ENCODE results near the gene ADAMTS9. TPM values are rescaled to one million over a fixed set of nuclear protein-coding genes. Genes with fewer than 3 reads are reported as not detected.

The ADAMTS9 gene
- total and polyA plus RNA-seq, 2 experiments from 2014 or later = 0.31 to 0.81 TPM

- no peak for DNase-seq (ENCODE audit: low spot score)
- Histone ChIP-seq H3K36me3 (ENCODE audit: insufficient read depth) (no peaks in the 10 kb centered on the region), H4K20me1 (replicated peaks; ENCODE audit: insufficient read depth) (no peaks in the 10 kb centered on the region), H3K4me3 (no peak overlapping the region), H3K79me2 (replicated peaks; ENCODE audit: insufficient read depth) (no peaks in the 10 kb centered on the region), H3F3A (replicated peaks; ENCODE audit: low read depth) (no peaks in the 10 kb centered on the region), H2AFZ (no peak overlapping the region), H3K4me2 (no peak overlapping the region), H3K27ac (ENCODE audit: low read depth) (no peak overlapping the region), H3K27me3 (ENCODE audit: insufficient read depth) (no peaks in the 10 kb centered on the region), H3K9me2 (ENCODE audit: insufficient read depth) (no peaks in the 10 kb centered on the region), H3K4me1 (ENCODE audit: insufficient read depth) (no peaks in the 10 kb centered on the region)
- Mint-ChIP-seq H3K27ac (no peak overlapping the region), H3K4me3 (no peak overlapping the region), H3K4me1 (no peaks in the 10 kb centered on the region), H3K9me3 (no peaks in the 10 kb centered on the region), H3K27me3 (ENCODE audit: insufficient read depth, low read depth, poor library complexity) (no peaks in the 10 kb centered on the region), H3K36me3 (ENCODE audit: low read depth) (no peaks in the 10 kb centered on the region)
- no peak for TF ChIP-seq POLR2AphosphoS5 (IDR thresholded peaks at IDR 0.05; ENCODE audit: low read depth)
- TF ChIP-seq REST (IDR thresholded peaks at IDR 0.05; ENCODE audit: unreplicated experiment) = no peak
- TF ChIP-seq EZH2 (IDR thresholded peaks at IDR 0.05; ENCODE audit: low read depth, unreplicated experiment) = no peak
- TF ChIP-seq JUNB (IDR thresholded peaks at IDR 0.05; ENCODE audit: unreplicated experiment) = no peak
- TF ChIP-seq STAT1 (IDR thresholded peaks at IDR 0.05; ENCODE audit: unreplicated experiment) = no peak
- TF ChIP-seq CREB1 (CRISPR knock-in tag; IDR thresholded peaks at IDR 0.05; ENCODE audit: low read depth) = no peak
- TF ChIP-seq ETS1 (IDR thresholded peaks at IDR 0.05) = no peak
- no peak for ATAC-seq
Measured at GRCh38 chr3:64616953-64617352, 70.8 kb downstream of the ADAMTS9 start.

GRCh38 chr3:64612916-64613526, 74.8 kb downstream of the ADAMTS9 start:
- H3K4me3 ChIP-seq = no peak overlapping the region
- no peaks in the 10 kb centered on the region for H3K4me1 Mint-ChIP-seq
- no peaks in the 10 kb centered on the region for H3F3A ChIP-seq (replicated peaks; ENCODE audit: low read depth)
- H3K36me3 ChIP-seq (ENCODE audit: insufficient read depth) = no peaks in the 10 kb centered on the region
- ATAC-seq = no peak
- H3K27me3 Mint-ChIP-seq (ENCODE audit: insufficient read depth, low read depth, poor library complexity) = no peaks in the 10 kb centered on the region
- no peaks in the 10 kb centered on the region for H3K27me3 ChIP-seq (ENCODE audit: insufficient read depth)
- H3K9me2 ChIP-seq (ENCODE audit: insufficient read depth) = no peaks in the 10 kb centered on the region
- no peak overlapping the region for H3K4me3 Mint-ChIP-seq
- H3K27ac ChIP-seq (ENCODE audit: low read depth) = no peak overlapping the region
- H3K4me1 ChIP-seq (ENCODE audit: insufficient read depth) = no peaks in the 10 kb centered on the region
- H3K9me3 Mint-ChIP-seq = no peaks in the 10 kb centered on the region
- peak; percentile 12 for DNase-seq (ENCODE audit: low spot score)
- no peak overlapping the region for H3K4me2 ChIP-seq
- no peak overlapping the region for H3K27ac Mint-ChIP-seq
- H3K79me2 ChIP-seq (replicated peaks; ENCODE audit: insufficient read depth) = no peaks in the 10 kb centered on the region
- no peaks in the 10 kb centered on the region for H3K36me3 Mint-ChIP-seq (ENCODE audit: low read depth)
- H4K20me1 ChIP-seq (replicated peaks; ENCODE audit: insufficient read depth) = no peaks in the 10 kb centered on the region
- H2AFZ ChIP-seq = 0 out of 2 replicates have a peak overlapping the region, but pooled peaks have one; percentile 23
- TF ChIP-seq ZNF331 (CRISPR knock-in tag; IDR thresholded peaks at IDR 0.05; ENCODE audit: low read depth) (no peak), CTCF (conservative IDR thresholded peaks at IDR 0.05; ENCODE audit: low read depth in 2 of 2) (no peak), NANOG (IDR thresholded peaks at IDR 0.05; ENCODE audit: borderline replicate concordance) (no peak), POLR2AphosphoS5 (IDR thresholded peaks at IDR 0.05; ENCODE audit: low read depth) (no peak), EZH2 (IDR thresholded peaks at IDR 0.05; ENCODE audit: low read depth, unreplicated experiment) (no peak)
